Sigmoid colon (tissue), 4 donors: Measurements from ENCODE around the gene JHY.

ENCODE experiments used
- EP300 ChIP-seq, 4 donors: sonication (generic); formaldehyde crosslinking; IDR thresholded peaks; one replicate each; pipeline ENCODE4 v1.6.1; 2017; ENCODE audit warnings: antibody characterized with exemption in 4 of 4
- POLR2A ChIP-seq, 2 donors: fragments of 450-650 bp; IDR thresholded peaks; one replicate each; pipeline ENCODE4 v1.6.1; 2016; ENCODE audit warnings: antibody characterized with exemption in 2 of 2, mild to moderate bottlenecking in 2 of 2, moderate library complexity in 2 of 2
- POLR2AphosphoS5 ChIP-seq, 4 donors: sonication (generic); formaldehyde crosslinking; IDR thresholded peaks; one replicate each; pipeline ENCODE4 v1.6.1; 2017; ENCODE audit warnings: antibody characterized with exemption in 4 of 4
- TF ChIP-seq, protein P1 (sequence below), 4 experiments: fragments of 450-650 bp in 3 of 4; fragments of 200-600 bp in 1 of 4; IDR thresholded peaks; one replicate each; pipeline ENCODE4 v1.5.1; 2016 to 2019; ENCODE audit warnings: antibody characterized with exemption in 4 of 4, mild to moderate bottlenecking in 3 of 4, moderate library complexity in 2 of 4

DNA sequence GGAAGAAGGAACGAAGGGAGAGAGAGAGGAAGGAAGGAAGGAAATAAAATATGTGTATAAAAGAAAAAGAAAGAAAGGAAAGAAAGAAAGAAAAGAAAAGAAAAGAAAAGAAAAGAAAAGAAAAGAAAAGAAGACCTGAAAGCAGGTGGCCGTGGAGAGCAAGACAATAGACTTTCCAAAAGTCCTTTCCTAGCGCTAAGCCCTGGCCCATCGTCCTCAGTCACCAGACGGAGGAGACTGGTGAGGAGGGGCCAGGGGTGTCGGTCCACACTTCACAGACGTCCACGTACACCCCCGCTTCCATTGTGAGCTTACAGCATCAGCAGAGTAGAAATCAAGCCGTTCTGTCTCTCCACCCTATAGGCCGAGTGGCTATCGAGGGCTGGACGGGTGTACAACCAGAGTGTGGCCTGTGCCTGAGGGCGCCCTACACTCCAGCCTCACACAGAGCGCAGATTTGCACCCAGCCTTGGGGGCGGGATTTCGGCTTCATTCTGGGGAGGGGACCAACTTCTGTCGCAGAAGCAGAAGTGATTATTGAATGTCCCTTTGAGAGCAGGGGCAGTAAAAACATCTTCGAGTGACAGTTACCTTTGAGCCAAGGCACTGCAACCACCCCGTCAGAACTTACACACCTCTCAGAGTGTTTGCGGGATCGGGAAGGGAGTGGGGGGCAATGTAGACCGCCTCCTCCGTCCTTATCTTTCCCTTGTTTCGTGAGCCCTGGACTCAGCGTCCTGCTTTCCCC lies 101.1 kb downstream of the JHY start:
- TF ChIP-seq, protein P1, sequence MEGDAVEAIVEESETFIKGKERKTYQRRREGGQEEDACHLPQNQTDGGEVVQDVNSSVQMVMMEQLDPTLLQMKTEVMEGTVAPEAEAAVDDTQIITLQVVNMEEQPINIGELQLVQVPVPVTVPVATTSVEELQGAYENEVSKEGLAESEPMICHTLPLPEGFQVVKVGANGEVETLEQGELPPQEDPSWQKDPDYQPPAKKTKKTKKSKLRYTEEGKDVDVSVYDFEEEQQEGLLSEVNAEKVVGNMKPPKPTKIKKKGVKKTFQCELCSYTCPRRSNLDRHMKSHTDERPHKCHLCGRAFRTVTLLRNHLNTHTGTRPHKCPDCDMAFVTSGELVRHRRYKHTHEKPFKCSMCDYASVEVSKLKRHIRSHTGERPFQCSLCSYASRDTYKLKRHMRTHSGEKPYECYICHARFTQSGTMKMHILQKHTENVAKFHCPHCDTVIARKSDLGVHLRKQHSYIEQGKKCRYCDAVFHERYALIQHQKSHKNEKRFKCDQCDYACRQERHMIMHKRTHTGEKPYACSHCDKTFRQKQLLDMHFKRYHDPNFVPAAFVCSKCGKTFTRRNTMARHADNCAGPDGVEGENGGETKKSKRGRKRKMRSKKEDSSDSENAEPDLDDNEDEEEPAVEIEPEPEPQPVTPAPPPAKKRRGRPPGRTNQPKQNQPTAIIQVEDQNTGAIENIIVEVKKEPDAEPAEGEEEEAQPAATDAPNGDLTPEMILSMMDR (IDR thresholded peaks at IDR 0.05) = no peak
- no peak for TF ChIP-seq EP300 (IDR thresholded peaks at IDR 0.05)
- no peak for TF ChIP-seq POLR2A (IDR thresholded peaks at IDR 0.05)
- no peak for TF ChIP-seq POLR2AphosphoS5 (IDR thresholded peaks at IDR 0.05)
